COR-L47 (cell line): ENCODE data around the gene MAPKAP1.

ENCODE experiments used
- DNase-seq: peaks from one replicate; lab custom pipeline; 2025; lab: John Stamatoyannopoulos, UW

The MAPKAP1 gene

GRCh38 chr9:125431741-125432271 is 275.2 kb downstream of the MAPKAP1 start:
- no peak for DNase-seq

- DNase-seq = no peak
Observed at GRCh38 chr9:125431012-125431305, 276.0 kb downstream of the MAPKAP1 start.

- DNase-seq = no peak
Observed at GRCh38 chr9:125430161-125431011, 276.6 kb downstream of the MAPKAP1 start.

GRCh38 chr9:125429476-125430160 is 277.4 kb downstream of the MAPKAP1 start:
- DNase-seq = no peak

- DNase-seq = no peak
Observed at GRCh38 chr9:125428902-125429467, 278.0 kb downstream of the MAPKAP1 start.

- peak; percentile 18 for DNase-seq
Observed at GRCh38 chr9:125428060-125428901, 278.7 kb downstream of the MAPKAP1 start.

- no peak for DNase-seq
Observed at GRCh38 chr9:125427556-125427955, 279.5 kb downstream of the MAPKAP1 start.

- DNase-seq = no peak
Observed at GRCh38 chr9:125426926-125427325, 280.1 kb downstream of the MAPKAP1 start.

- no peak for DNase-seq
Observed at GRCh38 chr9:125425901-125426515, 281.0 kb downstream of the MAPKAP1 start.

GRCh38 chr9:125425170-125425897 is 281.7 kb downstream of the MAPKAP1 start:
- DNase-seq = no peak

GRCh38 chr9:125423964-125424363 is 283.0 kb downstream of the MAPKAP1 start:
- DNase-seq = no peak

GRCh38 chr9:125422853-125423252 is 284.2 kb downstream of the MAPKAP1 start:
- DNase-seq = no peak

- no peak for DNase-seq
Observed at GRCh38 chr9:125421591-125422181, 285.3 kb downstream of the MAPKAP1 start.

GRCh38 chr9:125421166-125421565 is 285.8 kb downstream of the MAPKAP1 start:
- DNase-seq = no peak

- no peak for DNase-seq
Observed at GRCh38 chr9:125418404-125418803, 288.6 kb downstream of the MAPKAP1 start.

- DNase-seq = no peak
Observed at GRCh38 chr9:125416517-125416916, 290.5 kb downstream of the MAPKAP1 start.

GRCh38 chr9:125415583-125416460 is 291.2 kb downstream of the MAPKAP1 start:
- no peak for DNase-seq

- no peak for DNase-seq
Observed at GRCh38 chr9:125413579-125413978, 293.4 kb downstream of the MAPKAP1 start.

GRCh38 chr9:125412166-125412565 is 294.8 kb downstream of the MAPKAP1 start:
- no peak for DNase-seq
